Measurements from ENCODE around the gene GDPD5. TPM values are rescaled to one million over a fixed set of nuclear protein-coding genes. Genes with fewer than 3 reads are reported as not detected.
A peak's percentile ranks its signal among the peaks of the same experiment; 100 is the strongest.

Gene GDPD5
- total RNA-seq, 4 donors from 2014 or later: 9.6 to 52.9 (median 28.2) TPM

DNA sequence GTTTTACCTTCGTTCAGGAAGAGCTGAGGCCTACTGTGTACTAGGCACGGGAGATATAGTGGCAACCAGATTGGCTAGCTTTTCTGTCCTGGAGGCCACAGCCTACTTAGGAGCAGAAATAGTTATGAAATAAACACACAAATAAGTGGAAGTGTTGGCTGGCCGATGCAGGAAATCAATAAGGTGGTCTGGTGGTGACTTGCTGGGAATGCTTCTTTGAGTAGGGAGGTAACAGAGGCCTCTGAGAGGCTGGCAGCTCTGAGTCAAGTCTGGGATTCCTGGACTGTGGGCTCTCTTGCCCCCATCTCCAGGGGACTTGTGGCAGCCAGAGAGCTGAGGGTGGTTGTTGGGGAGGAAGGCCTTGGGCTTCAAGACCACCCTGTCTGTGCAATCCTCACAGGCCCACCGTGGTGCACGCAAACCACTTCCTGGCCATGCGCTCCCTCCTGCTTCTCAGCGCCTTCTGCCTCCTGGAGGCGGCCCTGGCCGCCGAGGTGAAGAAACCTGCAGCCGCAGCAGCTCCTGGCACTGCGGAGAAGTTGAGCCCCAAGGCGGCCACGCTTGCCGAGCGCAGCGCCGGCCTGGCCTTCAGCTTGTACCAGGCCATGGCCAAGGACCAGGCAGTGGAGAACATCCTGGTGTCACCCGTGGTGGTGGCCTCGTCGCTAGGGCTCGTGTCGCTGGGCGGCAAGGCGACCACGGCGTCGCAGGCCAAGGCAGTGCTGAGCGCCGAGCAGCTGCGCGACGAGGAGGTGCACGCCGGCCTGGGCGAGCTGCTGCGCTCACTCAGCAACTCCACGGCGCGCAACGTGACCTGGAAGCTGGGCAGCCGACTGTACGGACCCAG, 40.4 kb upstream of the GDPD5 start:
- H3K27me3 ChIP-seq: no peaks in the 10 kb centered on the region
- H3K36me3 ChIP-seq: no peaks in the 10 kb centered on the region
- no peak for DNase-seq
- intact Hi-C loops (cut with DNase I; ENCODE audit: low total_unique reads): no loop called here
- no peak overlapping the region for H3K4me3 ChIP-seq
- peaks cover 9 to 11% of the 10 kb centered on the region in 2 donors for H3K4me1 ChIP-seq
- TF ChIP-seq, protein P1, sequence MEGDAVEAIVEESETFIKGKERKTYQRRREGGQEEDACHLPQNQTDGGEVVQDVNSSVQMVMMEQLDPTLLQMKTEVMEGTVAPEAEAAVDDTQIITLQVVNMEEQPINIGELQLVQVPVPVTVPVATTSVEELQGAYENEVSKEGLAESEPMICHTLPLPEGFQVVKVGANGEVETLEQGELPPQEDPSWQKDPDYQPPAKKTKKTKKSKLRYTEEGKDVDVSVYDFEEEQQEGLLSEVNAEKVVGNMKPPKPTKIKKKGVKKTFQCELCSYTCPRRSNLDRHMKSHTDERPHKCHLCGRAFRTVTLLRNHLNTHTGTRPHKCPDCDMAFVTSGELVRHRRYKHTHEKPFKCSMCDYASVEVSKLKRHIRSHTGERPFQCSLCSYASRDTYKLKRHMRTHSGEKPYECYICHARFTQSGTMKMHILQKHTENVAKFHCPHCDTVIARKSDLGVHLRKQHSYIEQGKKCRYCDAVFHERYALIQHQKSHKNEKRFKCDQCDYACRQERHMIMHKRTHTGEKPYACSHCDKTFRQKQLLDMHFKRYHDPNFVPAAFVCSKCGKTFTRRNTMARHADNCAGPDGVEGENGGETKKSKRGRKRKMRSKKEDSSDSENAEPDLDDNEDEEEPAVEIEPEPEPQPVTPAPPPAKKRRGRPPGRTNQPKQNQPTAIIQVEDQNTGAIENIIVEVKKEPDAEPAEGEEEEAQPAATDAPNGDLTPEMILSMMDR (IDR thresholded peaks at IDR 0.05): no peak
- TF ChIP-seq POLR2A (IDR thresholded peaks at IDR 0.05): no peak
- H3K27ac ChIP-seq: peak overlapping the region; percentile 99 to 100
- no peaks in the 10 kb centered on the region for H3K9me3 ChIP-seq

DNA sequence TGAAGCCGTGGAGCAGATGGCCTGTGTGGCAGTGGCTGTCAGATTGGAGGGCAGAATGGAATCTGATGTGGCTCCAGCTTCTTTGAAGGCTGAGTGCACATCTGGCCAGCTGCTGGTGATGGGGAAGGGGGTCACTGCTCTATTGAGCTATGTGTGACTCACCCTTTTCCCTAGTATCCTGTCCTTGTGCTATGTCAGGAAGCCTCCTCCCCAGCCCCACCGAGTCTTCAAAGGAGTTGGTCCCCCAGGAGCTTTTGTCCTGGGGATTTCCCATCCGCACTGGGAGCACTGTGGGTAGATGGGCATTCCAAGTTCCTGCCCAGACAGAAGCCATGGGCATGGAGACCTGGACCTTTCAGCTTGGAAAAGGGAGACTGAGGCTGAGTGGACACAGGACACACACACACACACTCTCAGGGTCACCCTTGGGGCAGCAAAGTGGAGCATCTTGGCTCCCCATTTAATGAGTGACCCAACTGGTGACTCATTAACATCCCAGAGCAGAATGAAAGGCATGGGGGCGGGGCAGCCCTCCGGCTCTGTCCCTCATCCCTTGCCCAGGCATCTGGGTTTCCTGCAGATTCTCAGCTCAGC, 39.6 kb upstream of the GDPD5 start:
- Histone ChIP-seq H3K27ac (peak overlapping the region; percentile 99 to 100), H3K27me3 (no peaks in the 10 kb centered on the region), H3K9me3 (no peaks in the 10 kb centered on the region), H3K36me3 (no peaks in the 10 kb centered on the region), H3K4me3 (no peak overlapping the region), H3K4me1 (peaks cover 11 to 12% of the 10 kb centered on the region in 2 donors)
- intact Hi-C loops (cut with DNase I; ENCODE audit: low total_unique reads): no loop called here
- TF ChIP-seq, protein P1 (IDR thresholded peaks at IDR 0.05): no peak
- TF ChIP-seq POLR2A (IDR thresholded peaks at IDR 0.05): no peak
- DNase-seq: peak; percentile 68 to 74

DNA sequence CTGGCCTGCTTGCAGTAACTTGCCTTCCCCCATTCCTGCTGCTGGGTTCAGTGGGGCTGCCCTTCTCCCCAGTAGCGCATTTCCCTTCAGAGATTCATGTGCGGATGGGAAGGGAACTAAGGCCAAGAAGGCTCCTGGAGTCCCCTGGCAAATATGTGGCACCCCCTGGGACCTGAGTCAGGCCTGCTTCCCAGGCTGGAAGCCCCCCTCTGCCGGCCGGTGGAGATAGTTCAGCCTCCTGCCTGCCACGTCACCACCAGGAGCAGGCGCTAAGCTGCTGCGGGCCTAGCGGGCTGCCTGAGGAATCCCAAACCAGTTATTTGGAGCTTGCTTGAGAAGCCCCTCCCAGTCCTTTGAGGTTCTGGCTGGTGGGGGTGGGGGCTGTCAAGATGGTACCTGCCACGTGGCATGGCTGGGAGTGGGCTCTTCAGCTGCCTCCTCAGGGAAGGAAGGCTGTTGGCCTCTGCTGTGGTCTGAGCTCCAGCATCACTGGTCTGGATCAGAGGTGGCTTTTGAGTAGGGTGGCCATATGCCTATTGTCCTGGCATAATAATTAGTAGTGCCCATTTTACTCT, 38.3 kb upstream of the GDPD5 start:
- Histone ChIP-seq H3K27me3 (no peaks in the 10 kb centered on the region), H3K36me3 (no peaks in the 10 kb centered on the region), H3K4me1 (peaks cover 12 to 17% of the 10 kb centered on the region in 2 donors), H3K27ac (peak overlapping the region; percentile 99 to 100), H3K9me3 (no peaks in the 10 kb centered on the region), H3K4me3 (peak overlapping the region; percentile 79 to 100)
- peak in 1 of 2 donors; percentile 40 for TF ChIP-seq POLR2A (IDR thresholded peaks at IDR 0.05)
- TF ChIP-seq, protein P1 (IDR thresholded peaks at IDR 0.05): peak; percentile 44 to 73 (median 64)
- intact Hi-C loops (cut with DNase I; ENCODE audit: low total_unique reads): no loop called here
- peak; percentile 80 to 82 for DNase-seq

DNA sequence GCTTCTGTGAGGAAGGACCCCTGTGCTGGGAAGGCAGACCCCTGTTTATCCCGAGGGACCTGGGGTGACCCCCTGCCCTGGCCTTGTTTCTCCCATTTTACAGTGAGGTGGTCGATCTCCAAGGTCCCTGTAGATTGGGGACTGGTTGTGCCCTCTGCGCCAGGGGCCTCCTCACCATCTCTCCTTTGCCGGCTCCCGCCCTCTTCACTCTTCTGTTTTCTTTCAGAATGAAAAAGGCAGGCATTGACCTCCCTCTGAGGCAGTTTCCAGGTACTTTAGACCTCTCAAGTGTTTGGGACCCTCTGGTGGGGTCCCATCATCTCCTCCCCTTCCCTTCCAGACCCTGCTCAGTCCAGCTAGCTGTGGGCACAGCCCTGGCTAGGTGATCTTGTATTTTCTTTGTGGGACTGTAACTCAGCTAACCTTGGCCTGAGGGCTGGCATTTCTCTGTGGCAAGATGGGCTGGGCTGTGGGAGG, 37.8 kb upstream of the GDPD5 start:
- Histone ChIP-seq H3K4me1 (peaks cover 12 to 21% of the 10 kb centered on the region in 2 donors), H3K9me3 (no peaks in the 10 kb centered on the region), H3K27me3 (no peaks in the 10 kb centered on the region), H3K36me3 (no peaks in the 10 kb centered on the region), H3K4me3 (peak overlapping the region; percentile 79 to 100), H3K27ac (peak overlapping the region; percentile 99 to 100)
- intact Hi-C loops (cut with DNase I; ENCODE audit: low total_unique reads): no loop called here
- TF ChIP-seq, protein P1 (IDR thresholded peaks at IDR 0.05): no peak
- no peak for TF ChIP-seq POLR2A (IDR thresholded peaks at IDR 0.05)
- DNase-seq: no peak

All from uterus (tissue), 4 donors.